Measurements from ENCODE around the gene ELP6. TPM values are rescaled to one million over a fixed set of nuclear protein-coding genes. Genes with fewer than 3 reads are reported as not detected.

The ELP6 gene
- total and polyA plus RNA-seq, 9 of the 15 experiments (the other 6 are each of a cell fraction or from before 2014, with no cell fraction given), result 76.9 to 198 (median 83.3) TPM

- no peak for TF ChIP-seq THRA (IDR thresholded peaks at IDR 0.05)
- no peak for TF ChIP-seq TCFL5 (CRISPR knock-in tag; conservative IDR thresholded peaks at IDR 0.05)
- peak; percentile 55; the same call in 1 of the 2 replicates for TF ChIP-seq E2F4 (CRISPR knock-in tag; IDR thresholded peaks at IDR 0.05; ENCODE audit: low read depth)
- TF ChIP-seq ZBTB9 (CRISPR knock-in tag; IDR thresholded peaks at IDR 0.05), result peak; percentile 62
- 0 out of 2 replicates have a peak, but pooled peaks have one; percentile 44 for TF ChIP-seq ZBTB34 (CRISPR knock-in tag; IDR thresholded peaks at IDR 0.05)
- TF ChIP-seq MXD1 (CRISPR knock-in tag; IDR thresholded peaks at IDR 0.05; ENCODE audit: borderline replicate concordance, poor library complexity, severe bottlenecking), result peak; percentile 70
- TF ChIP-seq OTX1 (CRISPR knock-in tag; IDR thresholded peaks at IDR 0.05), result no peak
- TF ChIP-seq TBL1XR1 (IDR thresholded peaks at IDR 0.05; ENCODE audit: low read length in 2 of 2), result peak; percentile 59 to 66; a peak in 2 of 4 replicates
- TF ChIP-seq ZNF140 (CRISPR knock-in tag; IDR thresholded peaks at IDR 0.05), result no peak
- TF ChIP-seq MTA3 (IDR thresholded peaks at IDR 0.05; ENCODE audit: borderline replicate concordance), result peak; percentile 89
- TF ChIP-seq ZNF518B (CRISPR knock-in tag; IDR thresholded peaks at IDR 0.05), result no peak
- TF ChIP-seq ZNF282 (CRISPR knock-in tag; IDR thresholded peaks at IDR 0.05), result no peak
- peak; percentile 69 for TF ChIP-seq JUND (IDR thresholded peaks at IDR 0.05; ENCODE audit: borderline replicate concordance, low read depth, low read length)
- TF ChIP-seq JUND (tag; IDR thresholded peaks at IDR 0.05; ENCODE audit: borderline replicate concordance, low read depth, low read length), result peak; percentile 63; the same call in 1 of the 3 replicates
- no peak for TF ChIP-seq ARID2 (IDR thresholded peaks at IDR 0.05)
Measured at GRCh38 chr3:47475570-47476329, 37.8 kb downstream of the ELP6 start, which contains the start of gene SCAP (continued).
